Thoracic aorta (tissue), 2 donors: ENCODE measurements around the gene ACAP2. TPM values are rescaled to one million over a fixed set of nuclear protein-coding genes. Genes with fewer than 3 reads are reported as not detected.

Source experiments
- ATAC-seq: fragments of 150-250 bp; one replicate; pipeline ENCODE4 v1.8.0; 2017; ENCODE audit warnings: low read depth; ENCODE audit not compliant: insufficient number of reproducible peaks, low FRiP score
- DNase-seq: peaks from one replicate; pipeline ENCODE4 v3.0.0-alpha.2; 2020; ENCODE audit warnings: low spot score
- H3K27ac ChIP-seq, 2 donors: fragments of 200-600 bp; sonication (generic); 1 replicate in 1 of 2; 2 replicates in 1 of 2; pipeline ENCODE4 v1.5.1; 2016; ENCODE audit warnings: mild to moderate bottlenecking in 2 of 2, moderate library complexity in 2 of 2
- H3K27me3 ChIP-seq: fragments of 200-600 bp; sonication (generic); replicated peaks from 2 replicates; pipeline ENCODE4 v1.6.0; 2016; ENCODE audit warnings: mild to moderate bottlenecking; ENCODE audit not compliant: insufficient read depth
- H3K36me3 ChIP-seq: fragments of 200-600 bp; sonication (generic); one replicate; pipeline ENCODE4 v1.5.1; 2016
- H3K4me1 ChIP-seq, 2 donors: fragments of 200-600 bp; sonication (generic); 1 replicate in 1 of 2; 2 replicates in 1 of 2; pipeline versions ENCODE4 v1.5.1 to v1.6.0; 2016; ENCODE audit warnings: low read depth in 2 of 2, mild to moderate bottlenecking in 1 of 2; ENCODE audit not compliant: control insufficient read depth in 1 of 2
- H3K4me3 ChIP-seq: fragments of 200-600 bp; sonication (generic); 2 replicates; pipeline ENCODE4 v1.5.1; 2016; ENCODE audit warnings: mild to moderate bottlenecking
- H3K9me3 ChIP-seq: fragments of 200-600 bp; sonication (generic); 2 replicates; pipeline ENCODE4 v1.5.1; 2016
- total RNA-seq, 2 donors: library from RNA; depleted of rRNA; stranded (reverse); fragments of >200 nt; gene quantifications; one replicate each; pipeline versions ENCODE4 v1.1.0 to v1.2.3, GENCODE V29; 2016
- TF ChIP-seq, protein P1 (sequence below): fragments of 200-600 bp; sonication (generic); IDR thresholded peaks from one replicate; pipeline ENCODE4 v1.5.1; 2019; ENCODE audit warnings: antibody characterized with exemption

Gene ACAP2
- total RNA-seq, 2 donors from 2014 or later: 32.2 to 56.7 TPM

GRCh38 chr3:195352895-195353488 is 89.8 kb downstream of the ACAP2 start:
- Histone ChIP-seq H3K27ac (no peak overlapping the region), H3K36me3 (peaks cover 3% of the 10 kb centered on the region), H3K4me3 (no peak overlapping the region), H3K27me3 (no peaks in the 10 kb centered on the region), H3K4me1 (peaks cover 8 to 24% of the 10 kb centered on the region in 2 donors), H3K9me3 (no peaks in the 10 kb centered on the region)
- TF ChIP-seq, protein P1, sequence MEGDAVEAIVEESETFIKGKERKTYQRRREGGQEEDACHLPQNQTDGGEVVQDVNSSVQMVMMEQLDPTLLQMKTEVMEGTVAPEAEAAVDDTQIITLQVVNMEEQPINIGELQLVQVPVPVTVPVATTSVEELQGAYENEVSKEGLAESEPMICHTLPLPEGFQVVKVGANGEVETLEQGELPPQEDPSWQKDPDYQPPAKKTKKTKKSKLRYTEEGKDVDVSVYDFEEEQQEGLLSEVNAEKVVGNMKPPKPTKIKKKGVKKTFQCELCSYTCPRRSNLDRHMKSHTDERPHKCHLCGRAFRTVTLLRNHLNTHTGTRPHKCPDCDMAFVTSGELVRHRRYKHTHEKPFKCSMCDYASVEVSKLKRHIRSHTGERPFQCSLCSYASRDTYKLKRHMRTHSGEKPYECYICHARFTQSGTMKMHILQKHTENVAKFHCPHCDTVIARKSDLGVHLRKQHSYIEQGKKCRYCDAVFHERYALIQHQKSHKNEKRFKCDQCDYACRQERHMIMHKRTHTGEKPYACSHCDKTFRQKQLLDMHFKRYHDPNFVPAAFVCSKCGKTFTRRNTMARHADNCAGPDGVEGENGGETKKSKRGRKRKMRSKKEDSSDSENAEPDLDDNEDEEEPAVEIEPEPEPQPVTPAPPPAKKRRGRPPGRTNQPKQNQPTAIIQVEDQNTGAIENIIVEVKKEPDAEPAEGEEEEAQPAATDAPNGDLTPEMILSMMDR: no peak
- DNase-seq (no peak), ATAC-seq (no peak)

- TF ChIP-seq, protein P1: no peak
- H3K4me3 ChIP-seq: no peak overlapping the region
- ATAC-seq: no peak
- H3K4me1 ChIP-seq: no peaks in the 10 kb centered on the region
- no peaks in the 10 kb centered on the region for H3K36me3 ChIP-seq
- no peaks in the 10 kb centered on the region for H3K27me3 ChIP-seq
- no peak overlapping the region for H3K27ac ChIP-seq
- DNase-seq: no peak
- no peaks in the 10 kb centered on the region for H3K9me3 ChIP-seq
Observed at GRCh38 chr3:195348426-195349115, 94.2 kb downstream of the ACAP2 start.

DNA sequence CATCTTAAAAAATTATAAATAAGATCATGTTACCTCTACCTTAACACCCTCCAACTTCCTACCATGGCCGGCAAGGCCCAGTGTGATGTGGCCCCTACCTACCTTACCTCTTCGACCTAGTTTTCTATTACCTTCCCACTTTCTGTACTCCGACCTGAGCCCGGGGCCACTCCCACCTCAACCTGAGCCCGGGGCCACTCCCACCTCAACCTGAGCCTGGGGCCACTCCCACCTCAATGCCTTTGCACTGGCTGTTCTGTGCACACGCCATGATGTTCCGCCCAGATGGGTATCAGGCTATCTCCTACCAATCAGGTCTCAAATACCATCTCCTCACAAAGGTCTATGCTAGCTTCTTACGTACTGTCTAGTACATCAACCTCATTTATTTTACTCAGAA is 105.1 kb downstream of the ACAP2 start:
- DNase-seq: no peak
- Histone ChIP-seq H3K27me3 (no peaks in the 10 kb centered on the region), H3K4me1 (no peaks in the 10 kb centered on the region), H3K9me3 (no peaks in the 10 kb centered on the region), H3K4me3 (no peak overlapping the region), H3K36me3 (peaks cover 5% of the 10 kb centered on the region), H3K27ac (no peak overlapping the region)
- ATAC-seq: no peak
- TF ChIP-seq, protein P1: no peak

- Histone ChIP-seq H3K27me3 (no peaks in the 10 kb centered on the region), H3K4me3 (no peak overlapping the region), H3K27ac (no peak overlapping the region), H3K36me3 (peaks cover 9% of the 10 kb centered on the region), H3K9me3 (no peaks in the 10 kb centered on the region), H3K4me1 (no peaks in the 10 kb centered on the region)
- ATAC-seq (no peak), DNase-seq (no peak)
- TF ChIP-seq, protein P1: no peak
Observed at GRCh38 chr3:195334967-195335366, 107.9 kb downstream of the ACAP2 start.

DNA sequence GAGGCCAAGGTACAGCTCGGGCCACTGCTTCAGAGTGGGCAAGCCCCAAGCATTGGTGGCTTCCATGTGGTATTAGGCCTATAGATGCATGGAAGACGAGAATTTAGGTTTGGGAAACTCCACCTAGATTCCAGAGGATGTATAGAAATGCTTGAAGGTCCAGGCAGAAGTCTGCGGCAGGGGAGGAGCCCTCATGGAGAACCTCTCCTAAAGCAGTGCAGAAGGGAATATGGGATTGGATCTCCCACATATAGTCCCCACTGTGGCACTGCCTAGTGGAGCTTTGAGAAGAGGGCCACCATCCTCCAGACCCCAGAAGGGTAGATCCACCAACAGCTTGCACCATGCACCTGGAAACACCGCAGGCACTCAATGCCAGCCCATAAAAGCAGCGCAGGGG is 123.8 kb downstream of the ACAP2 start:
- Histone ChIP-seq H3K36me3 (peaks cover 9% of the 10 kb centered on the region), H3K4me1 (no peaks in the 10 kb centered on the region), H3K4me3 (no peak overlapping the region), H3K27ac (no peak overlapping the region), H3K9me3 (no peaks in the 10 kb centered on the region), H3K27me3 (no peaks in the 10 kb centered on the region)
- no peak for ATAC-seq
- no peak for DNase-seq
- TF ChIP-seq, protein P1: no peak
